ENCODE measurements around the gene TECPR2. TPM values are rescaled to one million over a fixed set of nuclear protein-coding genes. Genes with fewer than 3 reads are reported as not detected.

TECPR2 gene
- total and polyA plus RNA-seq, 2 of the 13 experiments (the other 11 are each of a cell fraction or from before 2014, with no cell fraction given): 3.5 to 5.7 TPM

DNA sequence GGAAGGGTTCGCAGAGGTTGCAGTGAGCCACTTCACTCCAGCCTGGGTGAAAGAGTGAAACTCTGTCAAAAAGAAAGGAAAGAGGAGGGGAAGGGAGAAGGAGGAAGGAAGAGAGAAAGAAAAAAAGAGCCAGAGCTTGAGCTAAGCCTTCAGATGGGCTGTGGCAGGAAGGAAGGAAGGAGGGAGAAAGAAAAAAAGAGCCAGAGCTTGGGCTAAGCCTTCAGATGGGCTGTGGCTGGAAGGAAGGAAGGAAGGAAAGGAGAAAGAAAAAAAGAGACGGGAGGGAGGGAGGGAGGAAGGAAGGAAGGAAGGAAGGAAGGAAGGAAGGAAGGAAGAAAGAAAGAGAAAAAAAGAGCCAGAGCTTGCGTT lies 160.4 kb downstream of the TECPR2 start:
- CTCF ChIA-PET (ENCODE audit: low intra/inter-chr PET ratio, low total read pairs): no interaction called here
- Histone ChIP-seq H3K27me3 (ENCODE audit: control insufficient read depth in 1 of 2, insufficient read depth in 2 of 2, low read length in 2 of 2) (no peaks in the 10 kb centered on the region; a peak in 1 of 5 replicates), H3K79me2 (ENCODE audit: insufficient read depth, low read length) (no peaks in the 10 kb centered on the region), H3K4me2 (ENCODE audit: low read depth, low read length) (no peak overlapping the region), H4K20me1 (ENCODE audit: insufficient read depth, low read length) (no peaks in the 10 kb centered on the region), H3K9ac (ENCODE audit: insufficient read depth, low read depth, low read length) (no peak overlapping the region), H3K36me3 (replicated peaks in 1 of 2; ENCODE audit: control insufficient read depth in 1 of 2, insufficient read depth in 2 of 2, low read length in 2 of 2) (no peaks in the 10 kb centered on the region), H3K4me3 (replicated peaks in 1 of 3; ENCODE audit: insufficient read depth in 1 of 3, low read depth in 2 of 3, low read length in 3 of 3) (no peak overlapping the region), H2AFZ (ENCODE audit: low read length) (no peak overlapping the region), H3K9me3 (ENCODE audit: low read length) (no peaks in the 10 kb centered on the region), H3K27ac (ENCODE audit: extremely low read length, insufficient read depth, low read length) (no peak overlapping the region), H3K4me1 (ENCODE audit: insufficient read depth, low read length) (peaks cover 43% of the 10 kb centered on the region)
- WGBS (ENCODE audit: low lambda C conversion rate): 81% methylated on average over 3 of the region's 3 CpGs
- intact Hi-C loops (cut with micrococcal nuclease; ENCODE audit: unreplicated experiment) (loop anchor here (5.0 kb wide), 1 partner anchor 159 kb away; no protein-coding TSS in a partner anchor), in situ Hi-C loops (cut with HindIII; ENCODE audit: extremely low pct_ligation_motif_present, low pct_unique_long_range_greater_than_20kb) (no loop called here)
- no TSS peak for BruUV-seq (replicated peaks)
- peak; percentile 23; the same call in 1 of the 2 replicates for TF ChIP-seq JUNB (CRISPR knock-in tag; IDR thresholded peaks at IDR 0.05; ENCODE audit: borderline replicate concordance)
- TF ChIP-seq, protein P1, sequence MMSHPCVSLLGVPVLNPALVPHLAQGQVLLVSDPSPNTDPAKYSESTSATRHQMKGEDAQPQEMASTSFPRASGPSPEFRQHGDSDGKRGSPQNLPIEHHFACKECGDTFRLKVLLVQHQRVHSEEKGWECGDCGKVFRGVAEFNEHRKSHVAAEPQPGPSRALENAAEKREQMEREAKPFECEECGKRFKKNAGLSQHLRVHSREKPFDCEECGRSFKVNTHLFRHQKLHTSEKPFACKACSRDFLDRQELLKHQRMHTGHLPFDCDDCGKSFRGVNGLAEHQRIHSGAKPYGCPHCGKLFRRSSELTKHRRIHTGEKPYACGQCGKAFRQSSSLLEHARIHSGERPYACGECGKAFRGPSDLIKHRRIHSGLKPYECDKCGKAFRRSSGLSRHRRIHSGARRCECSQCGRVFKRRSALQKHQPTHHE (CRISPR knock-in tag; IDR thresholded peaks at IDR 0.05; ENCODE audit: borderline replicate concordance): no peak
- no peak for FAIRE-seq
- POLR2A ChIA-PET: interaction anchor here (0.6 to 2.4 kb wide), 3 partner anchors 16 to 176 kb away, joined by 3 to 14 read pairs (median 5); no protein-coding TSS in a partner anchor
- no peak for DNase-seq (ENCODE audit: low spot score)
- ATAC-seq: no peak

DNA sequence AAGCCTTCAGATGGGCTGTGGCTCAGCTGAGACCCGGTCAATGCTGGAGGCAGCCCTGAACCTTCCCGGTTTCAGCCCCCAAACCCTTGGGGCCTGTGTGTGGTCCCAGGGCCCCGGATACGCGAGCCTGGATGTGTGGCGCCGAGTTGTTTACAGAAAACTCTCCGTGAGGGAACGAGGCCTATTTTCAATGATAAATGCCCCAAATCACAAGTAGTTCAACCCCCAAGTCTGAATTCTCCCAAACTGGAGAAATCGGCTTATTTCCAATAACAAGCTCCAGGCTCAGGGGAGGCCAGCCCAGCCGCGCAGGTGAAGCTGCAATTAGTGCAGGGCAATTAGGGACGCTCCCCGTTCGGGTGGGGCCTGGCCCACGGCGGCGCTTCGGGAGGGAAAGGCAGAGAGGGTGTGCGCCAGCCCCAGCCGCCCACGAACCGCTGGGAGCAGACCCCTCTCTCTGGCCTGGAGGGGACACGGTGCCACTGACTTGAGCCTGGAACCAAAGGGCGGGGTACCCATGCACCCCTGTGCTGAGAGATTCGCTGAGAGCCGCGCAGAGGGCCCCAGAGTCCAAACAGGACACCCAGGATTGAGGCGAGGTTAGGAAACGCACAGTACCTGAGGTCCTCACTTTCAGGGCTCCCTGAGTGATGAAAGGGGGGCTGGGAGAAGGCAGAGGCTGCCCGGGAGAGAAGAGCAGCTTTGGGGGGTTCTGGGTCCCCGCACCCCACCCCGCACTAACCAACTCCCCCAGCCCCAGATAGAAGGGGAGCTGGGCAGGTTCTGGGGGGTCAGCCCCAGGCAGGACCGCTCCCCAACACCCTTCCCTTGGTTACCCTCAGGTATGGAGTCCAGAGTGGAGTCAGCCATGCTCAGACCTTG lies 161.1 kb downstream of the TECPR2 start:
- H2AFZ ChIP-seq (ENCODE audit: low read length): no peak overlapping the region
- no peak for FAIRE-seq
- no peak overlapping the region for H3K27ac ChIP-seq (ENCODE audit: extremely low read length, insufficient read depth, low read length)
- no peaks in the 10 kb centered on the region; a peak in 1 of 5 replicates for H3K27me3 ChIP-seq (ENCODE audit: control insufficient read depth in 1 of 2, insufficient read depth in 2 of 2, low read length in 2 of 2)
- intact Hi-C loops (cut with micrococcal nuclease; ENCODE audit: unreplicated experiment) (loop anchor here (1.0 to 5.0 kb wide), 2 partner anchors 70 to 158 kb away; no protein-coding TSS in a partner anchor), in situ Hi-C loops (cut with HindIII; ENCODE audit: extremely low pct_ligation_motif_present, low pct_unique_long_range_greater_than_20kb) (no loop called here)
- peaks cover 38% of the 10 kb centered on the region for H3K4me1 ChIP-seq (ENCODE audit: insufficient read depth, low read length)
- H3K4me3 ChIP-seq (replicated peaks in 1 of 3; ENCODE audit: insufficient read depth in 1 of 3, low read depth in 2 of 3, low read length in 3 of 3): peak overlapping the region; percentile 21 to 46 (median 26); a peak in 2 of 6 replicates
- ChIA-PET POLR2A (interaction anchor here (0.6 to 2.7 kb wide), 17 partner anchors 14 to 399 kb away, joined by 3 to 102 read pairs (median 6); partner anchors contain the start of genes AMN and ANKRD9), CTCF (ENCODE audit: low intra/inter-chr PET ratio, low total read pairs) (interaction anchor here (1.4 kb wide), 1 partner anchor 66 kb away, joined by 5 read pairs; no protein-coding TSS in a partner anchor)
- no peak for DNase-seq (ENCODE audit: low spot score)
- no TSS peak for BruUV-seq (replicated peaks)
- ATAC-seq: peak; percentile 1; the same call in 1 of the 3 replicates
- no peaks in the 10 kb centered on the region for H3K36me3 ChIP-seq (replicated peaks in 1 of 2; ENCODE audit: control insufficient read depth in 1 of 2, insufficient read depth in 2 of 2, low read length in 2 of 2)
- H3K4me2 ChIP-seq (ENCODE audit: low read depth, low read length): peak overlapping the region; percentile 59
- no peak overlapping the region for H3K9ac ChIP-seq (ENCODE audit: insufficient read depth, low read depth, low read length)
- H3K79me2 ChIP-seq (ENCODE audit: insufficient read depth, low read length): no peaks in the 10 kb centered on the region
- WGBS (ENCODE audit: low lambda C conversion rate): 75% methylated on average over 23 of the region's 34 CpGs
- no peaks in the 10 kb centered on the region for H4K20me1 ChIP-seq (ENCODE audit: insufficient read depth, low read length)
- H3K9me3 ChIP-seq (ENCODE audit: low read length): no peaks in the 10 kb centered on the region
- TF ChIP-seq U2AF2 (IDR thresholded peaks at IDR 0.05; ENCODE audit: low read depth, low read length): no peak
- TF ChIP-seq ZNF136 (CRISPR knock-in tag; IDR thresholded peaks at IDR 0.05; ENCODE audit: low read depth): 0 out of 2 replicates have a peak, but pooled peaks have one; percentile 13
- TF ChIP-seq, protein P2, sequence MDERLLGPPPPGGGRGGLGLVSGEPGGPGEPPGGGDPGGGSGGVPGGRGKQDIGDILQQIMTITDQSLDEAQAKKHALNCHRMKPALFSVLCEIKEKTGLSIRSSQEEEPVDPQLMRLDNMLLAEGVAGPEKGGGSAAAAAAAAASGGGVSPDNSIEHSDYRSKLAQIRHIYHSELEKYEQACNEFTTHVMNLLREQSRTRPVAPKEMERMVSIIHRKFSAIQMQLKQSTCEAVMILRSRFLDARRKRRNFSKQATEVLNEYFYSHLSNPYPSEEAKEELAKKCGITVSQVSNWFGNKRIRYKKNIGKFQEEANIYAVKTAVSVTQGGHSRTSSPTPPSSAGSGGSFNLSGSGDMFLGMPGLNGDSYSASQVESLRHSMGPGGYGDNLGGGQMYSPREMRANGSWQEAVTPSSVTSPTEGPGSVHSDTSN (CRISPR knock-in tag; IDR thresholded peaks at IDR 0.05): no peak
- TF ChIP-seq, protein P3, sequence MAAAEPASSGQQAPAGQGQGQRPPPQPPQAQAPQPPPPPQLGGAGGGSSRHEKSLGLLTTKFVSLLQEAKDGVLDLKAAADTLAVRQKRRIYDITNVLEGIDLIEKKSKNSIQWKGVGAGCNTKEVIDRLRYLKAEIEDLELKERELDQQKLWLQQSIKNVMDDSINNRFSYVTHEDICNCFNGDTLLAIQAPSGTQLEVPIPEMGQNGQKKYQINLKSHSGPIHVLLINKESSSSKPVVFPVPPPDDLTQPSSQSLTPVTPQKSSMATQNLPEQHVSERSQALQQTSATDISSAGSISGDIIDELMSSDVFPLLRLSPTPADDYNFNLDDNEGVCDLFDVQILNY (CRISPR knock-in tag; conservative IDR thresholded peaks at IDR 0.05): no peak
- TF ChIP-seq HNF4G (IDR thresholded peaks at IDR 0.05; ENCODE audit: borderline replicate concordance, low read depth, low read length): no peak
- TF ChIP-seq HNF4G (CRISPR knock-in tag; IDR thresholded peaks at IDR 0.05; ENCODE audit: borderline replicate concordance, low read depth): no peak
- no peak for TF ChIP-seq ATM (IDR thresholded peaks at IDR 0.05; ENCODE audit: borderline replicate concordance)
- TF ChIP-seq, protein P4, sequence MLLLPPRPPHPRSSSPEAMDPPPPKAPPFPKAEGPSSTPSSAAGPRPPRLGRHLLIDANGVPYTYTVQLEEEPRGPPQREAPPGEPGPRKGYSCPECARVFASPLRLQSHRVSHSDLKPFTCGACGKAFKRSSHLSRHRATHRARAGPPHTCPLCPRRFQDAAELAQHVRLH (CRISPR knock-in tag; IDR thresholded peaks at IDR 0.05; ENCODE audit: borderline replicate concordance, low read depth): no peak
- TF ChIP-seq, protein P5, sequence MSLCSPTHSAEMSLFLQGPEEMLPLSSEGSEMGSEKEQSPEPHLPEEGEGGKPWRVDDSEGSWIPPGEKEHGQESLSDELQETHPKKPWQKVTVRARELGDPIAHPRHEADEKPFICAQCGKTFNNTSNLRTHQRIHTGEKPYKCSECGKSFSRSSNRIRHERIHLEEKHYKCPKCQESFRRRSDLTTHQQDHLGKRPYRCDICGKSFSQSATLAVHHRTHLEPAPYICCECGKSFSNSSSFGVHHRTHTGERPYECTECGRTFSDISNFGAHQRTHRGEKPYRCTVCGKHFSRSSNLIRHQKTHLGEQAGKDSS (CRISPR knock-in tag; IDR thresholded peaks at IDR 0.05; ENCODE audit: borderline replicate concordance, low read depth): no peak
